ENCODE data around the gene AFF1.

DNA sequence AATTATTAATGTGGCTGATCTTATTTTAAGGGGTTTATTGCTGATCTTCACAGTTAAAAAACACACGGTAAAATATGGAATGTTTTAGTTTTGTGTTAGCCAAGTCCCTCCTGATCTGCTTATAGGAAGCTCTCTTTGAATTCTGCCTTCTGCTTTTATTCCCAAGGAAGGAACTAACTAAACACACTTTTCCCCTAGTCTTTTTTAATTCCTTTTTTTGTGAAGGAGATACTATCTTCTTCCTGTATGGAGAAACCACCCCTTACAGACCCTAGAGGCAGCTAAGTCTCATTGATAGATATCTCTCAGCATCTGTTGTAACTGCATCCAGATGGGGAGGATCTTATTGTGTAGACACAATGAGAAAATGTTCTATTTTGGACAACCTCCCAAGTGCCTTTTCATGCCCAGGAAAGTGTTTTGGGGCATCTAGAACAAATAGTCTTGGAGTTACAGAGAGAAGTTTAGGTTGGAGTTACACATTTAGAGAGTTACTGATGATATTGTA, 64.4 kb downstream of the AFF1 start:
- TF ChIP-seq CTCF (IDR thresholded peaks at IDR 0.05) (no peak), EP300 (IDR thresholded peaks at IDR 0.05) (no peak), POLR2A (IDR thresholded peaks at IDR 0.05) (no peak)
